Gastrocnemius medialis (tissue), 4 donors: ENCODE data around the gene SCUBE1.

Experiments
- POLR2A ChIP-seq, 2 donors: fragments of 450-650 bp; IDR thresholded peaks; one replicate each; pipeline ENCODE4 v1.6.1; 2017; ENCODE audit warnings: antibody characterized with exemption in 2 of 2, mild to moderate bottlenecking in 2 of 2, moderate library complexity in 2 of 2
- TF ChIP-seq, protein P1 (sequence below), 5 experiments: fragments of 450-650 bp in 3 of 5; fragments of 200-600 bp in 2 of 5; sonication (generic) in 2 of 5; IDR thresholded peaks in 4 of 5; conservative IDR thresholded peaks in 1 of 5; 1 replicate in 4 of 5; 2 replicates in 1 of 5; pipeline ENCODE4 v1.5.1; 2016 to 2019; ENCODE audit warnings: antibody characterized with exemption in 5 of 5, mild to moderate bottlenecking in 3 of 5, moderate library complexity in 3 of 5

DNA sequence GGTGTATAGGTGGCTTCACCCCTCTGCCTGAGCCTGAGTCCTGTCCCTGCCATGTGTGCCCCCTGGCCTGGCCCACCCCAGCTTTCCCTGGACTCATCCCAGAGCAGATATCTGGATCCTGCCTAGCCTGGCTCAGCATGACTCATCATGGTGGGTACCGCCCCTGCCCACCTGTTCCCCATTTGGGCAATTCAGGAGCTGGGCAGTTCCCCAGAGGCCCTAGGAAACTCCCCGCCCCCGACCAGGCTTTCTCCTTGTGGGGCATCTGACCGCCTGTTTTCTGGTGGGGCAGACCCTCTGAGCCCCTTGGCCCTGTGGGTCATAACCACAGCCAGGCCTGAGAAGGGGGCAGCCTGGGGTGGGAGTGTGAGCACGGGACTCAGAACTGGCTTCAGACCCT is 187.4 kb downstream of the SCUBE1 start:
- TF ChIP-seq, protein P1, sequence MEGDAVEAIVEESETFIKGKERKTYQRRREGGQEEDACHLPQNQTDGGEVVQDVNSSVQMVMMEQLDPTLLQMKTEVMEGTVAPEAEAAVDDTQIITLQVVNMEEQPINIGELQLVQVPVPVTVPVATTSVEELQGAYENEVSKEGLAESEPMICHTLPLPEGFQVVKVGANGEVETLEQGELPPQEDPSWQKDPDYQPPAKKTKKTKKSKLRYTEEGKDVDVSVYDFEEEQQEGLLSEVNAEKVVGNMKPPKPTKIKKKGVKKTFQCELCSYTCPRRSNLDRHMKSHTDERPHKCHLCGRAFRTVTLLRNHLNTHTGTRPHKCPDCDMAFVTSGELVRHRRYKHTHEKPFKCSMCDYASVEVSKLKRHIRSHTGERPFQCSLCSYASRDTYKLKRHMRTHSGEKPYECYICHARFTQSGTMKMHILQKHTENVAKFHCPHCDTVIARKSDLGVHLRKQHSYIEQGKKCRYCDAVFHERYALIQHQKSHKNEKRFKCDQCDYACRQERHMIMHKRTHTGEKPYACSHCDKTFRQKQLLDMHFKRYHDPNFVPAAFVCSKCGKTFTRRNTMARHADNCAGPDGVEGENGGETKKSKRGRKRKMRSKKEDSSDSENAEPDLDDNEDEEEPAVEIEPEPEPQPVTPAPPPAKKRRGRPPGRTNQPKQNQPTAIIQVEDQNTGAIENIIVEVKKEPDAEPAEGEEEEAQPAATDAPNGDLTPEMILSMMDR (IDR thresholded peaks at IDR 0.05 in 4 of 5, conservative IDR thresholded peaks at IDR 0.05 in 1 of 5): no peak
- no peak for TF ChIP-seq POLR2A (IDR thresholded peaks at IDR 0.05)
